GM12873 (cell line): ENCODE data around the gene TFB2M.

Experiments used
- CTCF ChIP-seq: IDR thresholded peaks from 2 replicates; pipeline ENCODE4 v1.5.1; 2012; ENCODE audit warnings: low read depth, mild to moderate bottlenecking, moderate library complexity, low read length, control low read depth; ENCODE audit not compliant: insufficient read depth; ENCODE audit errors: missing control alignments

TFB2M gene

GRCh38 chr1:246517391-246517790 is 48.7 kb downstream of the TFB2M start:
- no peak for TF ChIP-seq CTCF

- TF ChIP-seq CTCF = no peak
Observed at GRCh38 chr1:246516126-246516525, 49.9 kb downstream of the TFB2M start.

GRCh38 chr1:246515390-246516005 is 50.6 kb downstream of the TFB2M start:
- no peak for TF ChIP-seq CTCF

- TF ChIP-seq CTCF = no peak
Observed at GRCh38 chr1:246513619-246514343, 52.3 kb downstream of the TFB2M start.

GRCh38 chr1:246513041-246513440 is 53.0 kb downstream of the TFB2M start:
- TF ChIP-seq CTCF = no peak

GRCh38 chr1:246512635-246513034 is 53.4 kb downstream of the TFB2M start:
- TF ChIP-seq CTCF = no peak

- TF ChIP-seq CTCF = no peak
Observed at GRCh38 chr1:246512230-246512629, 53.8 kb downstream of the TFB2M start.
